NCI-H2107 treated with DMSO at 0.1 percent for 48 hours (cell line): ENCODE measurements around the gene PRRC2A.

ENCODE experiments used
- DNase-seq: peaks from one replicate; lab custom pipeline; 2025; ENCODE audit not compliant: unreplicated experiment; lab: John Stamatoyannopoulos, UW

Gene PRRC2A

GRCh38 chr6:31622684-31623091, 2.2 kb downstream of the PRRC2A start:
- DNase-seq = no peak

- DNase-seq = no peak
Observed at GRCh38 chr6:31624070-31624469, 3.6 kb downstream of the PRRC2A start.

GRCh38 chr6:31626952-31627351, 6.4 kb downstream of the PRRC2A start:
- DNase-seq = no peak

- DNase-seq = no peak
Observed at GRCh38 chr6:31627690-31628287, 7.3 kb downstream of the PRRC2A start.

- DNase-seq = no peak
Observed at GRCh38 chr6:31629014-31629413, 8.5 kb downstream of the PRRC2A start.

- no peak for DNase-seq
Observed at GRCh38 chr6:31630177-31630934, 9.8 kb downstream of the PRRC2A start.

- DNase-seq = no peak
Observed at GRCh38 chr6:31631209-31631608, 10.7 kb downstream of the PRRC2A start.

GRCh38 chr6:31631681-31632278, 11.3 kb downstream of the PRRC2A start:
- no peak for DNase-seq

GRCh38 chr6:31632279-31632946, 11.9 kb downstream of the PRRC2A start:
- no peak for DNase-seq

- no peak for DNase-seq
Observed at GRCh38 chr6:31633447-31633846, 12.9 kb downstream of the PRRC2A start.

GRCh38 chr6:31634131-31634530, 13.6 kb downstream of the PRRC2A start:
- DNase-seq = no peak

- no peak for DNase-seq
Observed at GRCh38 chr6:31634969-31635575, 14.6 kb downstream of the PRRC2A start.

- no peak for DNase-seq
Observed at GRCh38 chr6:31636698-31637596, 16.4 kb downstream of the PRRC2A start.

GRCh38 chr6:31639043-31639442, 18.5 kb downstream of the PRRC2A start:
- no peak for DNase-seq

GRCh38 chr6:31639449-31639861, 18.9 kb downstream of the PRRC2A start:
- DNase-seq = no peak

- no peak for DNase-seq
Observed at GRCh38 chr6:31640612-31641011, 20.1 kb downstream of the PRRC2A start.

- no peak for DNase-seq
Observed at GRCh38 chr6:31641370-31641769, 20.9 kb downstream of the PRRC2A start.

GRCh38 chr6:31642798-31643570, 22.5 kb downstream of the PRRC2A start:
- no peak for DNase-seq

GRCh38 chr6:31643818-31644454, 23.4 kb downstream of the PRRC2A start:
- DNase-seq = no peak
